CD4-positive, alpha-beta T cell (primary cell): ENCODE results near the gene RPTOR. TPM values are rescaled to one million over a fixed set of nuclear protein-coding genes. Genes with fewer than 3 reads are reported as not detected.
A peak's percentile ranks its signal among the peaks of the same experiment; 100 is the strongest.

Experiments used
- ATAC-seq: fragments of 200-7000 bp; cut with Tn5 transposase; one replicate; pipeline ENCODE4 v1.10.0; 2022; ENCODE audit warnings: mild to moderate bottlenecking; ENCODE audit not compliant: poor library complexity
- CTCF ChIA-PET: fragments of 350-600 bp; sonication (Branson Sonifier 250); formaldehyde crosslinking; loops from one replicate; lab custom pipeline; 2021; ENCODE audit warnings: antibody characterized with exemption, inconsistent platforms; lab: Charles Lee
- POLR2A ChIA-PET: fragments of 350-600 bp; sonication (Branson Sonifier 250); formaldehyde crosslinking; loops from one replicate; lab custom pipeline; 2021; ENCODE audit warnings: antibody characterized with exemption, inconsistent platforms; lab: Charles Lee
- DNase-seq, 14 experiments: peaks; one replicate each; pipeline ENCODE4 v3.0.0-alpha.2; 2013 to 2020; ENCODE audit warnings: mixed read lengths in 2 of 14
- H3K27ac ChIP-seq, 2 donors: one replicate each; pipeline versions ENCODE4 v1.5.1 to v1.7.0; 2013; ENCODE audit warnings: low read length in 2 of 2, low read depth in 1 of 2, mild to moderate bottlenecking in 1 of 2
- H3K27me3 ChIP-seq, 2 experiments: 1 replicate in 1 of 2; 2 replicates in 1 of 2; pipeline versions ENCODE4 v1.6.1 to v1.7.0; 2013; ENCODE audit warnings: low read length in 2 of 2, control low read depth in 1 of 2, mild to moderate bottlenecking in 1 of 2, moderate library complexity in 1 of 2; ENCODE audit not compliant: insufficient read depth in 2 of 2, control insufficient read depth in 1 of 2
- H3K36me3 ChIP-seq: one replicate; pipeline ENCODE4 v1.6.1; 2013; ENCODE audit warnings: low read length, control low read depth; ENCODE audit not compliant: insufficient read depth
- H3K4me1 ChIP-seq: one replicate; pipeline ENCODE4 v1.6.1; 2013; ENCODE audit warnings: low read length, control low read depth; ENCODE audit not compliant: insufficient read depth
- H3K4me3 ChIP-seq: one replicate; pipeline ENCODE4 v1.5.1; 2013; ENCODE audit warnings: mild to moderate bottlenecking, low read length, moderate library complexity
- H3K9me3 ChIP-seq, 2 experiments: 1 replicate in 1 of 2; 2 replicates in 1 of 2; pipeline versions ENCODE4 v1.6.1 to v1.7.0; 2013; ENCODE audit warnings: low read length in 2 of 2, mild to moderate bottlenecking in 2 of 2, control low read depth in 1 of 2, moderate library complexity in 1 of 2; ENCODE audit not compliant: control insufficient read depth in 1 of 2, insufficient read depth in 1 of 2
- H3K27ac Mint-ChIP-seq: one replicate; pipeline ENCODE4 v1.8.0; 2020; ENCODE audit warnings: mixed read lengths
- H3K27me3 Mint-ChIP-seq: one replicate; pipeline ENCODE4 v1.8.0; 2021; ENCODE audit warnings: mixed read lengths
- H3K36me3 Mint-ChIP-seq: one replicate; pipeline ENCODE4 v1.8.0; 2021; ENCODE audit warnings: low read depth, mixed read lengths
- H3K4me1 Mint-ChIP-seq: one replicate; pipeline ENCODE4 v1.8.0; 2021; ENCODE audit warnings: low read depth, mixed read lengths
- H3K4me3 Mint-ChIP-seq: one replicate; pipeline ENCODE4 v1.8.0; 2020; ENCODE audit warnings: mild to moderate bottlenecking, mixed read lengths
- H3K9me3 Mint-ChIP-seq: one replicate; pipeline ENCODE4 v1.8.0; 2020; ENCODE audit warnings: mixed read lengths
- CTCF ChIP-seq: fragments of 200-600 bp; IDR thresholded peaks from one replicate; pipeline ENCODE4 v1.8.0; 2022; ENCODE audit warnings: antibody characterized with exemption, mild to moderate bottlenecking
- intact Hi-C, 2 experiments: fragments of 100-400 bp; cut with DNase I in 1 of 2; cut with micrococcal nuclease in 1 of 2; formaldehyde crosslinking; loops; one replicate each; pipeline versions ENCODE4 v1.15.1 to v1.9.0; 2023 to 2025; cut with DNase I, micrococcal nuclease
- total RNA-seq, 174 experiments: library from RNA in 2 of 174; stranded (reverse) in 2 of 174; gene quantifications; one replicate each; pipeline ENCODE4 v1.2.3 and lab custom pipeline; 2021 to 2026

Gene RPTOR
- total RNA-seq, 2 experiments from 2014 or later, result 45.0 to 47.1 TPM

DNA sequence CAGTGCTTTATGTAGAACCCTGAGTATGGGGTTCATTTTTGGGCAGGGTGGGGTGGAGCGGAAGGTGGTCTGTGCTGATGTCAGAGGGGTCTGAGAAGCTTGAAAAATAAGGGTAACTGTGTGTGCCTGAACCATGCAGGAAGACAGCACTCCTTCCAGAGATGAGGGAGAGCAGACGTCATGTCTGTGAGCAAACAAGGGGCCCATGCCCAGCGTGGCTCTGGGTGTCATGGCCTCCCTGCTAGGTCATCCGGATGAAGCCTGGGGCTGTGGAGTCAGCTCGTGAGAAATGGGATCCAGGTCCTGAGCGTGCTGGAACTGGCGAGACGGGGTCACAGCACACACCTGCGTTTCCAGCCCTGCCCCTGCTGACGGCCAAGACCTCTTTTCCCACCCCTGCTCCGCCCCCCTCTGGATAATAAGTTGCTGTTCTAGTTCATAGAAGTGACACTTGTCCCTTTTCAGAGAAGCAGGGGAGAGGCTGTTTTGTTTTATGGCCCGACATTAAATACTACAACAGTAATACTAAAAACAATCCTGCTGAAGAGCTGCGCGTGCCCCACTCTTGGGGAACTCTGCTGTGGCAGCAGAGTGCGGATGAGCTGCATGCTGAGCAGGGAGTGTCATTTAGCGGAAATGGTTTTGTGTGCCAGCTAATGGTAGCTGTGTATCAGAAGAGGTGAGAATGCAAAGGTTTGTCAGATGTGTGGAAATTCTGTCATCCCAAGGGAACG, 92.6 kb downstream of the RPTOR start:
- ATAC-seq, result no peak
- no peaks in the 10 kb centered on the region for H3K36me3 ChIP-seq
- no peaks in the 10 kb centered on the region for H3K27me3 Mint-ChIP-seq
- H3K9me3 ChIP-seq, result no peaks in the 10 kb centered on the region
- no peak overlapping the region for H3K4me3 Mint-ChIP-seq
- H3K4me1 Mint-ChIP-seq, result peaks cover 24% of the 10 kb centered on the region
- H3K27ac Mint-ChIP-seq, result no peak overlapping the region
- no peaks in the 10 kb centered on the region for H3K27me3 ChIP-seq
- no peak overlapping the region for H3K4me3 ChIP-seq
- ChIA-PET CTCF (interaction anchor here (0.9 to 3.1 kb wide), 4 partner anchors 9 to 171 kb away, joined by 3 to 11 read pairs (median 4); no protein-coding TSS in a partner anchor), POLR2A (no interaction called here)
- no peak overlapping the region for H3K27ac ChIP-seq
- peak in 1 of 14 experiments; percentile 32 for DNase-seq
- H3K9me3 Mint-ChIP-seq, result no peaks in the 10 kb centered on the region
- intact Hi-C loops, result no loop called here
- H3K36me3 Mint-ChIP-seq, result peaks cover 16% of the 10 kb centered on the region
- H3K4me1 ChIP-seq, result peaks cover 4% of the 10 kb centered on the region
- no peak for TF ChIP-seq CTCF

- intact Hi-C loops, result no loop called here
- no peaks in the 10 kb centered on the region for H3K27me3 ChIP-seq
- no peak for TF ChIP-seq CTCF
- Mint-ChIP-seq H3K4me1 (peaks cover 45% of the 10 kb centered on the region), H3K4me3 (no peak overlapping the region), H3K27ac (no peak overlapping the region), H3K36me3 (peaks cover 26% of the 10 kb centered on the region), H3K9me3 (no peaks in the 10 kb centered on the region), H3K27me3 (no peaks in the 10 kb centered on the region)
- H3K36me3 ChIP-seq, result peaks cover 4% of the 10 kb centered on the region
- H3K4me3 ChIP-seq, result no peak overlapping the region
- H3K27ac ChIP-seq, result no peak overlapping the region
- no peak for DNase-seq
- ChIA-PET POLR2A (interaction anchor here (1.2 kb wide), 1 partner anchor 9 kb away, joined by 5 read pairs; no protein-coding TSS in a partner anchor), CTCF (interaction anchor here (3.1 kb wide), 1 partner anchor 64 kb away, joined by 11 read pairs; no protein-coding TSS in a partner anchor)
- H3K4me1 ChIP-seq, result peaks cover 4% of the 10 kb centered on the region
- no peaks in the 10 kb centered on the region for H3K9me3 ChIP-seq
- ATAC-seq, result no peak
Measured at GRCh38 chr17:80639658-80640057, 95.0 kb downstream of the RPTOR start.

DNA sequence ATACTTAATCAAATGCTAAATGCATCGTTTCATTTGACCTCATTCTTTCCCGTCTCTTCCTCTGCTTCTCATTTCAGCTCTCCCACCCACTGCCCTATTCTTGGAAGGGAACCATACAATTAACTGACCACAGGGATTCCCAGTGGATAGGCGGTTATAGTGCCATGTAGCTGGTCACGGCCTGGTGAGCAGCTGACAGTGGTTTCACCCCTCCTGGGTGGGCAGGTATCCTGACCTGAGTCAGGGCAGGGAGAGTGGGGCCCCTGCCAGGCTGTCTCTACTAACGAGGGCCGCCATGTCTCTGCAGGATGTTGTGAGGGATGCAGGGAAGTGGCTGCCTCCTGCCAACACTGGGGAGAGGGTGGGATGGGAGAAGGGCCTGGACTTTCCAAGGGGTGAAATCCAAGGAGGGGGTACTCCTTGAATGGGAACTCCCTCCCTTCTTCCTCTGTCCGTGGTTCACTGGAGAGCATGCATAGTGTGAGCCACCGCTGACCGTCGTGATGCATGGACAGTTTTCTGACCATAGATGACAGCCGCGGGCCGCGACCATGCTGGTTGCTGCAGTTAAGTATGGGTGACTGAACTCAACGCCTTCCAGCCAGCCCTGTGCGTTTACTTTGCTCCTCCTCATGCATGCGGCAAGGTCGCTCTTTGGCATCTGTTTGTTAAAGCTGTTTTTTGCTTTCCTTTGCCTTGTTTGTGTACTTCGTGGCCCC, 95.9 kb downstream of the RPTOR start:
- Mint-ChIP-seq H3K9me3 (no peaks in the 10 kb centered on the region), H3K27ac (no peak overlapping the region), H3K36me3 (peaks cover 29% of the 10 kb centered on the region), H3K27me3 (no peaks in the 10 kb centered on the region), H3K4me1 (peaks cover 45% of the 10 kb centered on the region), H3K4me3 (no peak overlapping the region)
- no peaks in the 10 kb centered on the region for H3K9me3 ChIP-seq
- DNase-seq, result no peak
- no peak overlapping the region for H3K27ac ChIP-seq
- POLR2A ChIA-PET, result interaction anchor here (1.2 kb wide), 1 partner anchor 8 kb away, joined by 5 read pairs; no protein-coding TSS in a partner anchor
- ATAC-seq, result no peak
- intact Hi-C loops, result no loop called here
- TF ChIP-seq CTCF, result no peak
- peaks cover 11% of the 10 kb centered on the region for H3K4me1 ChIP-seq
- no peak overlapping the region for H3K4me3 ChIP-seq
- no peaks in the 10 kb centered on the region for H3K27me3 ChIP-seq
- H3K36me3 ChIP-seq, result peaks cover 4% of the 10 kb centered on the region
- CTCF ChIA-PET, result no interaction called here
